Uterus (tissue), 4 donors: ENCODE data around the gene PRKACG. TPM values are rescaled to one million over a fixed set of nuclear protein-coding genes. Genes with fewer than 3 reads are reported as not detected.

Experiments
- DNase-seq, 2 donors: peaks; one replicate each; pipeline ENCODE4 v3.0.0-alpha.2; 2019 to 2020
- H3K27ac ChIP-seq, 2 donors: fragments of 200-600 bp; sonication (generic); 1 replicate in 1 of 2; 2 replicates in 1 of 2; pipeline ENCODE4 v1.5.1; 2016 to 2018
- H3K27me3 ChIP-seq, 2 donors: fragments of 200-600 bp; sonication (generic); one replicate each; pipeline ENCODE4 v1.5.1; 2018 to 2019; ENCODE audit warnings: control low read depth in 1 of 2
- H3K36me3 ChIP-seq, 2 donors: fragments of 200-600 bp; sonication (generic); one replicate each; pipeline ENCODE4 v1.5.1; 2019; ENCODE audit warnings: control low read depth in 1 of 2
- H3K4me1 ChIP-seq, 2 donors: fragments of 200-600 bp; sonication (generic); one replicate each; pipeline ENCODE4 v1.5.1; 2018 to 2019; ENCODE audit warnings: control low read depth in 1 of 2
- H3K4me3 ChIP-seq, 2 donors: fragments of 200-600 bp; sonication (generic); 1 replicate in 1 of 2; 2 replicates in 1 of 2; pipeline ENCODE4 v1.5.1; 2018 to 2019; ENCODE audit warnings: mild to moderate bottlenecking in 1 of 2
- H3K9me3 ChIP-seq, 2 donors: fragments of 200-600 bp; sonication (generic); one replicate each; pipeline ENCODE4 v1.5.1; 2019; ENCODE audit warnings: control low read depth in 1 of 2
- CTCF ChIP-seq, 4 experiments: fragments of 200-600 bp in 2 of 4; fragments of 450-650 bp in 2 of 4; sonication (generic) in 2 of 4; IDR thresholded peaks; one replicate each; pipeline ENCODE4 v1.5.1; 2016 to 2019; ENCODE audit warnings: antibody characterized with exemption in 4 of 4, mild to moderate bottlenecking in 2 of 4, moderate library complexity in 1 of 4
- POLR2A ChIP-seq, 2 donors: fragments of 450-650 bp; IDR thresholded peaks; one replicate each; pipeline ENCODE4 v1.6.1; 2016; ENCODE audit warnings: antibody characterized with exemption in 2 of 2, mild to moderate bottlenecking in 1 of 2, moderate library complexity in 1 of 2
- intact Hi-C: fragments of 100-400 bp; cut with DNase I; formaldehyde crosslinking; loops from one replicate; pipeline ENCODE4 v1.15.1; 2023; ENCODE audit warnings: low total_unique reads
- total RNA-seq, 4 donors: library from RNA; depleted of rRNA in 3 of 4; stranded (reverse); fragments of >200 nt in 3 of 4; gene quantifications; one replicate each; pipeline versions ENCODE4 v1.1.0 to v1.2.4, GENCODE V29; 2014 to 2023
- donor health status: DM: yes; HTN: yes; CAD: no.

The PRKACG gene
- total RNA-seq, 4 donors from 2014 or later: not detected

- TF ChIP-seq POLR2A (IDR thresholded peaks at IDR 0.05) (no peak), CTCF (IDR thresholded peaks at IDR 0.05) (no peak)
- no peaks in the 10 kb centered on the region for H3K36me3 ChIP-seq
Observed at GRCh38 chr9:68983522-68984424, 30.1 kb downstream of the PRKACG start.

DNA sequence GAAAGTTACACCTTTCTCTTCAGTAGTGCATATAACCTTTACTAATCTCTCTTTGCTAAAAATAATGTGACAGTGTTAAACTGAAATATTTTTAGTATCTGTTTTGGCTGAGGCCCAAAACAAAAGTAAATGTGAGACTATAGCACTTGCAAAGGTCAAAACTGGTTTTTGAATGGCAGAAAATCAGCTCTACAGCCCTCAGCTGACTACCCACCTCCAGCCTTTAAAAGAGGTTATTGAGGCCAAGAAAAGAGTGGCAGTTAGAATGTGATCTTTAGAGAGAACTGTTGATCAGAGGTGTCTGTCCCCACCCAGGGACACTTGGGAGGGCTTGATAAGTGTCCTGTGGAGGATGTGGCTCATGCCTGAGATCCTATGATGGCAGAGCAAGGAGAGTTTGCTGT is 30.9 kb downstream of the PRKACG start:
- H3K9me3 ChIP-seq: no peaks in the 10 kb centered on the region
- H3K4me3 ChIP-seq: no peak overlapping the region
- no peak overlapping the region for H3K27ac ChIP-seq
- H3K27me3 ChIP-seq: no peaks in the 10 kb centered on the region
- H3K4me1 ChIP-seq: peaks cover 0 to 6% of the 10 kb centered on the region in 2 donors
- TF ChIP-seq CTCF (IDR thresholded peaks at IDR 0.05) (no peak), POLR2A (IDR thresholded peaks at IDR 0.05) (no peak)
- intact Hi-C loops: no loop called here
- DNase-seq: no peak
- no peaks in the 10 kb centered on the region for H3K36me3 ChIP-seq

More at GRCh38 chr9:68983522-68984424, 30.1 kb downstream of the PRKACG start:
- Histone ChIP-seq H3K27me3 (no peaks in the 10 kb centered on the region), H3K4me3 (no peak overlapping the region), H3K4me1 (peaks cover 0 to 6% of the 10 kb centered on the region in 2 donors), H3K9me3 (no peaks in the 10 kb centered on the region), H3K27ac (no peak overlapping the region)
- intact Hi-C loops: no loop called here
- no peak for DNase-seq

DNA sequence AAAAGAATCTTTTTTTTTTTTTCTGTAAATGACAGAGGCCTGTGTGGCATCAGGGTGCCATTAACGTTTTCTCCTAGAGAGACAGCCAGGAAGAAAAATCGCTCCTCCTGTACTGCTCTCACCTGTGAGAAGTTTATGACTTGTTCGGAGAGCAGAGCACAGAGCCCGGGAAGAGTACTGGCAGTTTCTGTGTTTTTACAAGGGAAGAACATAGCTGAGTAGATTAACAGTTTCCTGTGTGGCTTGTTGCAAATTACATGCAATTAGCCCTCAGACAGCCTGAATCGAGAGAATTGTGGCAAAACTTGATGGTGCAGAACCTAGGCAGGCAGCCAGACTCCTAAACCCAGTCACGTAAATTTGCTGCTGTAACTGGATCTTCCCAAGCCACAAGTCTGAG is 32.1 kb downstream of the PRKACG start:
- TF ChIP-seq POLR2A (IDR thresholded peaks at IDR 0.05) (no peak), CTCF (IDR thresholded peaks at IDR 0.05) (no peak)
- H3K27ac ChIP-seq: no peak overlapping the region
- DNase-seq: no peak
- no peaks in the 10 kb centered on the region for H3K9me3 ChIP-seq
- no peaks in the 10 kb centered on the region for H3K27me3 ChIP-seq
- no peaks in the 10 kb centered on the region for H3K36me3 ChIP-seq
- H3K4me1 ChIP-seq: peaks cover 0 to 6% of the 10 kb centered on the region in 2 donors
- H3K4me3 ChIP-seq: no peak overlapping the region
- intact Hi-C loops: no loop called here

DNA sequence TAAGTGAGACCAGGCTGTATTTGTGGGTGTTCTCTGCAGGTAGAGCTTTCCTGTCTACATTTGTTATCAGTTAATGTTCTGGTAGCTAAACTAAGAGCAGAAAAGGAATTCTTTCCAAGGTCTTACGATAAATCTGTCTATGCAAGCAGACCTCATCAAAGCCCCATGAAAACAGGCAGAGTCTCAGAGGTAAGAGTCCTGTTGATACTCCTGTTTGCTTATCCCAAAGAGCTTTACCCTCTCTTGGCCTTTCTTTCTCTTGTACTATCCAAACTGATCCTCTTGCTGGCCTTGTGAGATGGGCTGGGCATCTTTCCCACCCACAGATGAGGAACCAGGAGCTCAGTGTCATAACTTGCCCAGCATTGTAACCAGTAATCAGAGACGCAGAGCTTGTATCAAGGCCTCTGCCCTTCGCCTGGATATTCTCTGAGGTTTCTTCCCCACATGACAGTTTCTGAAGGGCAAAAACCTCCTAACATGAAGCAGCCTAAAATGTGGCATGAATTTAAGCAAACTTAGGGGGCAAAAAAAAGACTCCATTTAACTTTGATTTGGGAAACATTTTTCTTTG is 33.5 kb downstream of the PRKACG start:
- Histone ChIP-seq H3K4me1 (peaks cover 0 to 6% of the 10 kb centered on the region in 2 donors), H3K27ac (no peak overlapping the region), H3K9me3 (no peaks in the 10 kb centered on the region), H3K4me3 (no peak overlapping the region), H3K27me3 (no peaks in the 10 kb centered on the region), H3K36me3 (no peaks in the 10 kb centered on the region)
- TF ChIP-seq CTCF (IDR thresholded peaks at IDR 0.05) (no peak), POLR2A (IDR thresholded peaks at IDR 0.05) (no peak)
- DNase-seq: no peak
- intact Hi-C loops: no loop called here
